Measurements from ENCODE around the gene MIF4GD.
"Not testable (repeated sequence)": the region's sequence is repeated elsewhere in the genome, so short reads cannot be mapped to it uniquely, and the experiment has no call there.

MIF4GD gene

GRCh38 chr17:75260641-75261335 is 10.2 kb downstream of the MIF4GD start:
- no peak for DNase-seq (ENCODE audit: low read depth)

GRCh38 chr17:75257228-75257627 is 13.8 kb downstream of the MIF4GD start:
- not testable (repeated sequence) for DNase-seq (ENCODE audit: low read depth)

- not testable (repeated sequence) for DNase-seq (ENCODE audit: low read depth)
These were observed 14.9 kb downstream of the MIF4GD start for GRCh38 chr17:75255954-75256698.

GRCh38 chr17:75252039-75252816 is 18.8 kb downstream of the MIF4GD start:
- no peak for DNase-seq (ENCODE audit: low read depth)

GRCh38 chr17:75250009-75250471 is 21.0 kb downstream of the MIF4GD start:
- no peak for DNase-seq (ENCODE audit: low read depth)

GRCh38 chr17:75249564-75249963 is 21.5 kb downstream of the MIF4GD start:
- DNase-seq (ENCODE audit: low read depth): no peak

GRCh38 chr17:75246404-75246803 is 24.6 kb downstream of the MIF4GD start:
- no peak for DNase-seq (ENCODE audit: low read depth)

- DNase-seq (ENCODE audit: low read depth): no peak
These were observed 26.0 kb downstream of the MIF4GD start for GRCh38 chr17:75245011-75245410.

- DNase-seq (ENCODE audit: low read depth): no peak
These were observed 26.7 kb downstream of the MIF4GD start for GRCh38 chr17:75244133-75244866.

- no peak for DNase-seq (ENCODE audit: low read depth)
These were observed 28.5 kb downstream of the MIF4GD start for GRCh38 chr17:75242461-75243042.

GRCh38 chr17:75241996-75242460 is 29.0 kb downstream of the MIF4GD start:
- DNase-seq (ENCODE audit: low read depth): no peak

- DNase-seq (ENCODE audit: low read depth): no peak
These were observed 29.5 kb downstream of the MIF4GD start for GRCh38 chr17:75241502-75241901.

GRCh38 chr17:75241143-75241430 is 29.9 kb downstream of the MIF4GD start:
- DNase-seq (ENCODE audit: low read depth): no peak

- no peak for DNase-seq (ENCODE audit: low read depth)
These were observed 30.5 kb downstream of the MIF4GD start for GRCh38 chr17:75240394-75241142.

GRCh38 chr17:75239778-75240393 is 31.1 kb downstream of the MIF4GD start:
- no peak for DNase-seq (ENCODE audit: low read depth)

- no peak for DNase-seq (ENCODE audit: low read depth)
These were observed 31.8 kb downstream of the MIF4GD start for GRCh38 chr17:75239214-75239613.

- no peak for DNase-seq (ENCODE audit: low read depth)
These were observed 32.3 kb downstream of the MIF4GD start for GRCh38 chr17:75238684-75239191.

- DNase-seq (ENCODE audit: low read depth): no peak
These were observed 32.9 kb downstream of the MIF4GD start for GRCh38 chr17:75238020-75238580.

GRCh38 chr17:75237100-75238014 is 33.7 kb downstream of the MIF4GD start:
- no peak for DNase-seq (ENCODE audit: low read depth)

All from stimulated activated CD8-positive, alpha-beta memory T cell treated with anti-CD3 and anti-CD28 coated beads, Interleukin-15, amount 100 ng/mL, for 24 hours (primary cell).